NCI-H2196 treated with DMSO at 0.1 percent for 48 hours (cell line): ENCODE data around the gene SH3TC2.
"Not testable (repeated sequence)": the region's sequence is repeated elsewhere in the genome, so short reads cannot be mapped to it uniquely, and the experiment has no call there.

Source experiments
- DNase-seq: peaks from one replicate; lab custom pipeline; 2025; ENCODE audit not compliant: unreplicated experiment; lab: John Stamatoyannopoulos, UW

Gene SH3TC2

GRCh38 chr5:149063017-149063687 lies at the start of gene SH3TC2:
TSS of gene SH3TC2 (minus strand) at chr5:149063062. CDS start at chr5:149063022, 40 bp downstream.
- DNase-seq = no peak

- no peak for DNase-seq
Measured at GRCh38 chr5:149110406-149110805, 47.5 kb upstream of the SH3TC2 start.

- DNase-seq = no peak
Measured at GRCh38 chr5:149108651-149109280, 45.9 kb upstream of the SH3TC2 start.

GRCh38 chr5:149100331-149100730 lies 37.5 kb upstream of the SH3TC2 start:
- DNase-seq = no peak

- no peak for DNase-seq
Measured at GRCh38 chr5:149099920-149100319, 37.1 kb upstream of the SH3TC2 start.

- DNase-seq = no peak
Measured at GRCh38 chr5:149094996-149095395, 32.1 kb upstream of the SH3TC2 start.

- no peak for DNase-seq
Measured at GRCh38 chr5:149093625-149094024, 30.8 kb upstream of the SH3TC2 start.

- no peak for DNase-seq
Measured at GRCh38 chr5:149089796-149090195, 26.9 kb upstream of the SH3TC2 start.

GRCh38 chr5:149088686-149089085 lies 25.8 kb upstream of the SH3TC2 start:
- no peak for DNase-seq

GRCh38 chr5:149083846-149084245 lies 21.0 kb upstream of the SH3TC2 start:
- DNase-seq = no peak

GRCh38 chr5:149082271-149082670 lies 19.4 kb upstream of the SH3TC2 start:
- no peak for DNase-seq

- no peak for DNase-seq
Measured at GRCh38 chr5:149080294-149080693, 17.4 kb upstream of the SH3TC2 start.

GRCh38 chr5:149079883-149080282 lies 17.0 kb upstream of the SH3TC2 start:
- DNase-seq = no peak

- not testable (repeated sequence) for DNase-seq
Measured at GRCh38 chr5:149074071-149074470, 11.2 kb upstream of the SH3TC2 start.

- no peak for DNase-seq
Measured at GRCh38 chr5:149073213-149073612, 10.4 kb upstream of the SH3TC2 start.

- DNase-seq = no peak
Measured at GRCh38 chr5:149072791-149073190, 9.9 kb upstream of the SH3TC2 start.

- DNase-seq = no peak
Measured at GRCh38 chr5:149072376-149072775, 9.5 kb upstream of the SH3TC2 start.

GRCh38 chr5:149071756-149072155 lies 8.9 kb upstream of the SH3TC2 start:
- no peak for DNase-seq

- DNase-seq = no peak
Measured at GRCh38 chr5:149071216-149071615, 8.4 kb upstream of the SH3TC2 start.

GRCh38 chr5:149069711-149070110 lies 6.8 kb upstream of the SH3TC2 start:
- DNase-seq = no peak

- no peak for DNase-seq
Measured at GRCh38 chr5:149063896-149064478, 1.1 kb upstream of the SH3TC2 start.

- no peak for DNase-seq
Measured at GRCh38 chr5:149062371-149063016, 368 bp downstream of the SH3TC2 start.
